Panc1 (cell line): ENCODE measurements around the gene PSMD6.

Experiments used
- POLR2AphosphoS5 ChIP-seq: IDR thresholded peaks from 2 replicates; pipeline ENCODE4 v1.6.1; 2012; ENCODE audit warnings: mild to moderate bottlenecking, low read depth, low read length, moderate library complexity
- TF ChIP-seq, protein P1 (sequence below): fragments of 450-650 bp; IDR thresholded peaks from 2 replicates; pipeline ENCODE4 v1.5.1; 2017; ENCODE audit warnings: mild to moderate bottlenecking
- TF ChIP-seq, protein P2 (sequence below), 2 experiments: IDR thresholded peaks; 2 replicates each; pipeline ENCODE4 v1.6.1; 2011 to 2012; ENCODE audit warnings: low read depth in 2 of 2, control low read depth in 1 of 2, low read length in 1 of 2, mild to moderate bottlenecking in 1 of 2, moderate library complexity in 1 of 2; ENCODE audit not compliant: insufficient read depth in 1 of 2

DNA sequence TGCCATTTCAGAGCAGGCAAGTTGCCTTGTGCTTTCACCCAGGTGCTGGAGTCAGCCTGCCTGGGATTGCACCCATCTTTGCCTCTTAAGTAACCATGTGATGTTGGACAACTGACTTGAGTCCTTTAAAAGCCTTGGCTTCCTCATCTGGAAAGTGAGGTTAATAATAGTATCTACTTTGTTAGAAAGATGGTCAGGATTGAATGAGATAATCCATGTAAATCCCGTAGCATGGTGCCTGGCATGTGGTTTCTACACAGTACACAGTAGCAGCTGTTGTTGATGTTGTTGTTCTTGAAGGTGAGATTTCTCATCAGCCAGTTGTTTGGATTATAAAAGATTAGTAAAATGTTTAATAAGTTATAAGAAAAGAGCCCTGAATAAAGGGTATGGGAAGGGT lies 48.8 kb downstream of the PSMD6 start:
- TF ChIP-seq, protein P1, sequence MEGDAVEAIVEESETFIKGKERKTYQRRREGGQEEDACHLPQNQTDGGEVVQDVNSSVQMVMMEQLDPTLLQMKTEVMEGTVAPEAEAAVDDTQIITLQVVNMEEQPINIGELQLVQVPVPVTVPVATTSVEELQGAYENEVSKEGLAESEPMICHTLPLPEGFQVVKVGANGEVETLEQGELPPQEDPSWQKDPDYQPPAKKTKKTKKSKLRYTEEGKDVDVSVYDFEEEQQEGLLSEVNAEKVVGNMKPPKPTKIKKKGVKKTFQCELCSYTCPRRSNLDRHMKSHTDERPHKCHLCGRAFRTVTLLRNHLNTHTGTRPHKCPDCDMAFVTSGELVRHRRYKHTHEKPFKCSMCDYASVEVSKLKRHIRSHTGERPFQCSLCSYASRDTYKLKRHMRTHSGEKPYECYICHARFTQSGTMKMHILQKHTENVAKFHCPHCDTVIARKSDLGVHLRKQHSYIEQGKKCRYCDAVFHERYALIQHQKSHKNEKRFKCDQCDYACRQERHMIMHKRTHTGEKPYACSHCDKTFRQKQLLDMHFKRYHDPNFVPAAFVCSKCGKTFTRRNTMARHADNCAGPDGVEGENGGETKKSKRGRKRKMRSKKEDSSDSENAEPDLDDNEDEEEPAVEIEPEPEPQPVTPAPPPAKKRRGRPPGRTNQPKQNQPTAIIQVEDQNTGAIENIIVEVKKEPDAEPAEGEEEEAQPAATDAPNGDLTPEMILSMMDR, result no peak
- no peak for TF ChIP-seq POLR2AphosphoS5
- TF ChIP-seq, protein P2, sequence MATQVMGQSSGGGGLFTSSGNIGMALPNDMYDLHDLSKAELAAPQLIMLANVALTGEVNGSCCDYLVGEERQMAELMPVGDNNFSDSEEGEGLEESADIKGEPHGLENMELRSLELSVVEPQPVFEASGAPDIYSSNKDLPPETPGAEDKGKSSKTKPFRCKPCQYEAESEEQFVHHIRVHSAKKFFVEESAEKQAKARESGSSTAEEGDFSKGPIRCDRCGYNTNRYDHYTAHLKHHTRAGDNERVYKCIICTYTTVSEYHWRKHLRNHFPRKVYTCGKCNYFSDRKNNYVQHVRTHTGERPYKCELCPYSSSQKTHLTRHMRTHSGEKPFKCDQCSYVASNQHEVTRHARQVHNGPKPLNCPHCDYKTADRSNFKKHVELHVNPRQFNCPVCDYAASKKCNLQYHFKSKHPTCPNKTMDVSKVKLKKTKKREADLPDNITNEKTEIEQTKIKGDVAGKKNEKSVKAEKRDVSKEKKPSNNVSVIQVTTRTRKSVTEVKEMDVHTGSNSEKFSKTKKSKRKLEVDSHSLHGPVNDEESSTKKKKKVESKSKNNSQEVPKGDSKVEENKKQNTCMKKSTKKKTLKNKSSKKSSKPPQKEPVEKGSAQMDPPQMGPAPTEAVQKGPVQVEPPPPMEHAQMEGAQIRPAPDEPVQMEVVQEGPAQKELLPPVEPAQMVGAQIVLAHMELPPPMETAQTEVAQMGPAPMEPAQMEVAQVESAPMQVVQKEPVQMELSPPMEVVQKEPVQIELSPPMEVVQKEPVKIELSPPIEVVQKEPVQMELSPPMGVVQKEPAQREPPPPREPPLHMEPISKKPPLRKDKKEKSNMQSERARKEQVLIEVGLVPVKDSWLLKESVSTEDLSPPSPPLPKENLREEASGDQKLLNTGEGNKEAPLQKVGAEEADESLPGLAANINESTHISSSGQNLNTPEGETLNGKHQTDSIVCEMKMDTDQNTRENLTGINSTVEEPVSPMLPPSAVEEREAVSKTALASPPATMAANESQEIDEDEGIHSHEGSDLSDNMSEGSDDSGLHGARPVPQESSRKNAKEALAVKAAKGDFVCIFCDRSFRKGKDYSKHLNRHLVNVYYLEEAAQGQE (IDR thresholded peaks at IDR 0.05; ENCODE audit: insufficient read depth in 1 of 2, low read depth in 2 of 2, low read length in 1 of 2), result no peak
